IMR-90 (cell line): ENCODE data around the gene ANKRD55. TPM values are rescaled to one million over a fixed set of nuclear protein-coding genes. Genes with fewer than 3 reads are reported as not detected.

ENCODE experiments used
- ATAC-seq: fragments of 200-7000 bp; cut with Tn5 transposase; 2 replicates; pipeline ENCODE4 v1.9.1; 2020; ENCODE audit warnings: low read depth, mild to moderate bottlenecking, moderate library complexity
- BruUV-seq: library from RNA; stranded (reverse); fragments of 400-500 nt; replicated peaks from 2 replicates; lab custom pipeline; 2021; lab: Mats Ljungman, UMichigan
- CTCF ChIA-PET: fragments of 300-600 bp; formaldehyde crosslinking; extraction: SDS; loops from one replicate; lab custom pipeline; 2021; ENCODE audit warnings: antibody characterized with exemption; lab: Yijun Ruan, JAX
- POLR2A ChIA-PET: fragments of 300-600 bp; sonication (Branson Sonifier 250); formaldehyde crosslinking; loops from one replicate; lab custom pipeline; 2022; ENCODE audit warnings: antibody characterized with exemption; ENCODE audit not compliant: unreplicated experiment; lab: Charles Lee
- DNase-seq: peaks from one replicate; pipeline ENCODE4 v3.0.0; 2013
- H2AFZ ChIP-seq: replicated peaks from 2 replicates; pipeline ENCODE3; 2013; ENCODE audit warnings: low read length, mild to moderate bottlenecking; ENCODE audit not compliant: poor library complexity
- H2AK5ac ChIP-seq: 2 replicates; pipeline ENCODE4 v1.6.1; 2013; ENCODE audit warnings: low read depth, low read length, inconsistent platforms
- H2AK9ac ChIP-seq: replicated peaks from 2 replicates; pipeline ENCODE3; 2013; ENCODE audit warnings: mild to moderate bottlenecking, low read depth, low read length, moderate library complexity; ENCODE audit not compliant: poor library complexity
- H2BK120ac ChIP-seq: 2 replicates; pipeline ENCODE4 v1.6.1; 2013; ENCODE audit warnings: low read depth, low read length, inconsistent platforms
- H2BK15ac ChIP-seq: 3 replicates; pipeline ENCODE4 v1.6.1; 2013; ENCODE audit warnings: low read depth, low read length, inconsistent platforms
- H2BK20ac ChIP-seq: 2 replicates; pipeline ENCODE4 v1.6.1; 2013; ENCODE audit warnings: low read depth, mild to moderate bottlenecking, inconsistent platforms, low read length, moderate library complexity
- H2BK5ac ChIP-seq: 2 replicates; pipeline ENCODE4 v1.6.1; 2013; ENCODE audit warnings: mild to moderate bottlenecking, low read depth, low read length, inconsistent platforms; ENCODE audit not compliant: poor library complexity, severe bottlenecking
- H3K14ac ChIP-seq: replicated peaks from 2 replicates; pipeline ENCODE4 v1.6.1; 2013; ENCODE audit warnings: low read depth, low read length, inconsistent platforms
- H3K18ac ChIP-seq: 2 replicates; pipeline ENCODE4 v1.6.1; 2013; ENCODE audit warnings: low read depth, low read length, control low read depth
- H3K23ac ChIP-seq: 2 replicates; pipeline ENCODE4 v1.6.1; 2013; ENCODE audit warnings: low read depth, low read length, inconsistent platforms
- H3K27ac ChIP-seq: 2 replicates; pipeline ENCODE4 v1.5.1; 2013; ENCODE audit warnings: mild to moderate bottlenecking, control low read depth, low read length; ENCODE audit not compliant: insufficient read depth
- H3K27me3 ChIP-seq: 2 replicates; pipeline ENCODE4 v1.6.1; 2013; ENCODE audit warnings: low read length; ENCODE audit not compliant: control insufficient read depth, insufficient read depth
- H3K36me3 ChIP-seq: 2 replicates; pipeline ENCODE4 v1.6.1; 2013; ENCODE audit warnings: low read length, mixed read lengths; ENCODE audit not compliant: control insufficient read depth, insufficient read depth
- H3K4ac ChIP-seq: 2 replicates; pipeline ENCODE4 v1.6.1; 2013; ENCODE audit warnings: low read depth, low read length, inconsistent platforms
- H3K4me1 ChIP-seq: 2 replicates; pipeline ENCODE4 v1.6.1; 2013; ENCODE audit warnings: low read length, mixed read lengths; ENCODE audit not compliant: control insufficient read depth, insufficient read depth
- H3K4me2 ChIP-seq: 2 replicates; pipeline ENCODE4 v1.6.1; 2013; ENCODE audit warnings: low read depth, mild to moderate bottlenecking, control low read depth, low read length, moderate library complexity
- H3K4me3 ChIP-seq: 2 replicates; pipeline ENCODE4 v1.5.1; 2013; ENCODE audit warnings: low read depth, mild to moderate bottlenecking, control low read depth, low read length, moderate library complexity; ENCODE audit not compliant: insufficient read depth
- H3K56ac ChIP-seq: 2 replicates; pipeline ENCODE4 v1.6.1; 2013; ENCODE audit warnings: low read length, inconsistent platforms; ENCODE audit not compliant: insufficient read depth; ENCODE audit errors: extremely low read depth
- H3K79me1 ChIP-seq, 2 experiments: 2 replicates each; pipeline ENCODE4 v1.6.1; 2013; ENCODE audit warnings: low read length in 2 of 2, inconsistent platforms in 1 of 2, low read depth in 1 of 2
- H3K9ac ChIP-seq: 2 replicates; pipeline ENCODE4 v1.6.1; 2013; ENCODE audit warnings: low read depth, low read length, control low read depth
- H3K9me1 ChIP-seq: 2 replicates; pipeline ENCODE4 v1.6.1; 2013; ENCODE audit warnings: low read length, inconsistent platforms; ENCODE audit not compliant: insufficient read depth
- H3K9me3 ChIP-seq: 2 replicates; pipeline ENCODE4 v1.6.1; 2013; ENCODE audit warnings: low read length; ENCODE audit not compliant: control insufficient read depth, insufficient read depth
- H4K20me1 ChIP-seq: 2 replicates; pipeline ENCODE4 v1.6.1; 2013; ENCODE audit warnings: low read length, inconsistent platforms; ENCODE audit not compliant: insufficient read depth
- H4K5ac ChIP-seq: 2 replicates; pipeline ENCODE4 v1.6.1; 2013; ENCODE audit warnings: mild to moderate bottlenecking, low read depth, low read length, control low read depth
- H4K8ac ChIP-seq, 2 experiments: 2 replicates each; pipeline ENCODE4 v1.6.1; 2013; ENCODE audit warnings: low read depth in 2 of 2, low read length in 2 of 2, control low read depth in 1 of 2, inconsistent platforms in 1 of 2
- H4K91ac ChIP-seq: 2 replicates; pipeline ENCODE4 v1.6.1; 2013; ENCODE audit warnings: low read depth, low read length, inconsistent platforms; ENCODE audit not compliant: insufficient read depth
- BHLHE40 ChIP-seq: fragments of 150-350 bp; IDR thresholded peaks from 2 replicates; pipeline ENCODE4 v1.6.1; 2016; ENCODE audit warnings: mild to moderate bottlenecking, low read depth, low read length
- CEBPB ChIP-seq: IDR thresholded peaks from 2 replicates; pipeline ENCODE4 v1.6.1; 2012; ENCODE audit warnings: low read depth, low read length, improper control_type of control experiment
- CHD1 ChIP-seq: IDR thresholded peaks from 2 replicates; pipeline ENCODE4 v1.6.1; 2012; ENCODE audit warnings: low read depth, low read length, improper control_type of control experiment
- ELK1 ChIP-seq: fragments of 150-350 bp; IDR thresholded peaks from 2 replicates; pipeline ENCODE4 v1.6.1; 2016; ENCODE audit warnings: low read depth, mild to moderate bottlenecking, low read length, moderate library complexity, borderline replicate concordance
- MAFK ChIP-seq: IDR thresholded peaks from 2 replicates; pipeline ENCODE4 v1.6.1; 2012; ENCODE audit warnings: low read depth, low read length, improper control_type of control experiment
- MAZ ChIP-seq: IDR thresholded peaks from 2 replicates; pipeline ENCODE4 v1.6.1; 2012; ENCODE audit warnings: low read depth, mild to moderate bottlenecking, low read length, improper control_type of control experiment, moderate library complexity, borderline replicate concordance
- MXI1 ChIP-seq: IDR thresholded peaks from 2 replicates; pipeline ENCODE4 v1.6.1; 2012; ENCODE audit warnings: low read depth, mild to moderate bottlenecking, low read length, moderate library complexity, borderline replicate concordance
- RAD21 ChIP-seq: IDR thresholded peaks from 2 replicates; pipeline ENCODE4 v1.6.1; 2012; ENCODE audit warnings: low read length, improper control_type of control experiment
- RFX5 ChIP-seq: IDR thresholded peaks from 2 replicates; pipeline ENCODE4 v1.8.0; 2012; ENCODE audit warnings: low read depth, mild to moderate bottlenecking, low read length, moderate library complexity
- SMC3 ChIP-seq: fragments of 150-350 bp; IDR thresholded peaks from 2 replicates; pipeline ENCODE4 v1.6.1; 2016; ENCODE audit warnings: low read depth, mild to moderate bottlenecking, antibody characterized with exemption, low read length, moderate library complexity
- WGBS, 2 experiments: methylation state at CpG; one replicate each; pipeline versions ENCODE4 v1.1.5 to v1.1.7; 2013; ENCODE audit warnings: missing lambda C conversion rate in 2 of 2; ENCODE audit not compliant: insufficient read length in 1 of 2; ENCODE audit errors: extremely low coverage in 2 of 2; 5-methylcytosine and 5-hydroxymethylcytosine counted together
- dilution Hi-C: fragments of 300-500 bp; cut with HindIII; formaldehyde crosslinking; loops from one replicate; pipeline ENCODE4 v1.14.3; 2018; ENCODE audit warnings: low sequenced_read_pairs; ENCODE audit not compliant: unreplicated experiment
- in situ Hi-C: fragments of 300-500 bp; cut with MboI; formaldehyde crosslinking; loops from 3 replicates; pipeline ENCODE4 v1.14.3; 2019; ENCODE audit warnings: low sequenced_read_pairs, inconsistent platforms, mixed read lengths
- intact Hi-C: fragments of 100-400 bp; cut with micrococcal nuclease; formaldehyde crosslinking; loops from 2 replicates; pipeline ENCODE4 v1.10.0; 2022
- polyA plus RNA-seq, 3 experiments: library from polyadenylated mRNA; depleted of rRNA; stranded (reverse); fragments of >200 nt; gene quantifications; 2 replicates each; pipeline ENCODE4 v1.2.3, GENCODE V29; 2012; ENCODE audit warnings: low replicate concordance in 1 of 3
- total RNA-seq: library from RNA; depleted of rRNA; stranded (reverse); fragments of >200 nt; gene quantifications from 2 replicates; pipeline ENCODE4 v1.2.3, GENCODE V29; 2012

Gene ANKRD55
- total and polyA plus RNA-seq, 2 of the 4 experiments (the other 2 are of a cell fraction), result not detected

- no peak for TF ChIP-seq RAD21
- TF ChIP-seq CHD1, result no peak
- no peak for TF ChIP-seq SMC3
- no peak for TF ChIP-seq MAZ
- TF ChIP-seq MAFK, result no peak
- no peak for TF ChIP-seq MXI1
- TF ChIP-seq ELK1, result no peak
- TF ChIP-seq CEBPB, result no peak
- TF ChIP-seq RFX5, result no peak
- no peak for TF ChIP-seq BHLHE40
- H3K79me1 ChIP-seq, result no peaks in the 10 kb centered on the region
- peaks cover 7% of the 10 kb centered on the region for H3K9me1 ChIP-seq
- H3K56ac ChIP-seq, result no peak overlapping the region
- DNase-seq, result no peak
- WGBS, 2 experiments, result 100% methylated on average over 3 of the region's 8 CpGs; no CpG with 5 or more reads in 1 of the 2 experiments
- BruUV-seq, result no TSS peak
- no peak overlapping the region for H4K8ac ChIP-seq
- ChIA-PET CTCF (no interaction called here), POLR2A (no interaction called here)
- H4K91ac ChIP-seq, result no peak overlapping the region
- H3K9ac ChIP-seq, result no peak overlapping the region
- H3K4me1 ChIP-seq, result peaks cover 2% of the 10 kb centered on the region; the same call in 1 of the 2 replicates
- H3K36me3 ChIP-seq, result no peaks in the 10 kb centered on the region
- no peak overlapping the region for H3K4me3 ChIP-seq
- H3K9me3 ChIP-seq, result no peaks in the 10 kb centered on the region
- no peak overlapping the region for H2BK15ac ChIP-seq
- no peak overlapping the region for H2AFZ ChIP-seq
- H4K20me1 ChIP-seq, result no peaks in the 10 kb centered on the region
- no peak overlapping the region for H2BK20ac ChIP-seq
- no peak overlapping the region for H2AK9ac ChIP-seq
- no peak overlapping the region for H2BK120ac ChIP-seq
- H2AK5ac ChIP-seq, result 0 out of 2 replicates have a peak overlapping the region, but pooled peaks have one; percentile 33
- H4K5ac ChIP-seq, result no peak overlapping the region
- 0 out of 2 replicates have a peak overlapping the region, but pooled peaks have one; percentile 7 for H3K4ac ChIP-seq
- no peak overlapping the region for H3K23ac ChIP-seq
- H2BK5ac ChIP-seq, result no peak overlapping the region
- no peak overlapping the region for H3K14ac ChIP-seq
- no peak overlapping the region for H3K18ac ChIP-seq
- H3K4me2 ChIP-seq, result no peak overlapping the region
- intact Hi-C loops, result no loop called here
- ATAC-seq, result no peak
- dilution Hi-C loops, result no loop called here
- H3K27ac ChIP-seq, result no peak overlapping the region
- no peaks in the 10 kb centered on the region for H3K27me3 ChIP-seq
- in situ Hi-C loops, result no loop called here
Measured at GRCh38 chr5:56059854-56060253, 173.3 kb downstream of the ANKRD55 start.
